COLO668 (cell line): ENCODE results near the gene MEPCE.

Experiments
- DNase-seq: peaks from one replicate; lab custom pipeline; 2025; ENCODE audit not compliant: unreplicated experiment; lab: John Stamatoyannopoulos, UW

MEPCE gene

DNA sequence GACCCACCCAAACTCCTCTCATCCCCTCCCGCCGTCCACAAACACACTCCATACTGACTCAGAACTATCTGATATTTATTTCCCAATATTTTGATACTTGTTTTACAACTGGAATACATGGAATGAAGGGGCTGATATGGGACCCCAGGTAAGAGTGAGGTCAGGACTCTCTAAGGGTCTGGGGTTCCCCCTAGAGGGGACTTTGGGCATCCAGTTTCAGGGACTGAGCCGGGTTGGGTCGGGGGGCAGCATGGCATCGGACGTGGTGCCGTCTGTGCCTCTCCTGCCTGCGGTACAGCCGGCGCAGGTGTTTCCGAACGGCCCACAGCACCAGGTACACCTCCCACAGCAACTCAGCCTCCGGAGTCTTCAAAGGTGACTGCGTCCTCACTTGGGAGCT lies 26.9 kb downstream of the MEPCE start:
- no peak for DNase-seq

DNA sequence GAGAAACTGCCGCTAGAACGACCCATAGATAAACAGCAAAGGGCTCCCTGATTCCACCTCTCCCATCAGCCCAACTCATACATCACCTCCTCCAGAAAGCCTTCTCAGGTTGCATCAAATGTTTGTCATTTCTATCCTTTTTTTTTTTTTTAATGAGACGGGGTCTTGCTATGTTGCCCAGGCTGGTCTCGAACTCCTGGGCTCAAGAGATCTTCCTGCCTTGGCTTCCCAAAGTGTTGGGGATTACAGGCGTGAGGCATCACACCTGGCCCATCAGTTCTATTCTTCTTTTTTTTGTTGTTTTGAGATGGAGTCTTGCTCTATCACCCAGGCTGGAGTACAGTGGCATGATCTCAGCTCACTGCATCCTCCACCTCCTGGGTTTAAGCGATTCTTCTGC lies 27.4 kb downstream of the MEPCE start:
- DNase-seq, result no peak

DNA sequence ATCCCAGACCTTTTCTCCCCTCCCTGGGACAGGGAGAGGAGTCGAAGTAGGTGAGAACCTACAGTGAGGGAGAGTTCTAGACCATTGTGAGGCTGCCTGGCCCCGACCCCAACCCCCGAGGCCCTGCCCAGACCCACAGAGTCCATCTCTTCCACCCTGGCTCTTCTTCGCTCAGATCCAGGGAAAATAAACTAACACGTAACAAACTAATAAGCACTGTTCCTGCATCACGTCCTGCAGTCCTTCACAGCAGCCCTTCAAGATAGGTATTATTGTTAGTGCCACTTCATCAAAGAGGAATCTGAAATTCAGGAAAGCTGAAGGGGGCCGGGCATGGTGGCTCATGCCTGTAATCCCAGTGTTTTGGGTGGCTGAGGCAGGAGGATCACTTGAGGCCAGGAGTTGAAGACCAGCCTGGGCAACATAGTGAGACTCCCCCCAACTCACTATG lies 34.6 kb downstream of the MEPCE start, which contains the start of gene SPACDR:
SPACDR (minus strand) TSS at position 51 of the 451 bp plus-strand sequence. CDS start 235 bp downstream, outside the sequence.
- no peak for DNase-seq

DNA sequence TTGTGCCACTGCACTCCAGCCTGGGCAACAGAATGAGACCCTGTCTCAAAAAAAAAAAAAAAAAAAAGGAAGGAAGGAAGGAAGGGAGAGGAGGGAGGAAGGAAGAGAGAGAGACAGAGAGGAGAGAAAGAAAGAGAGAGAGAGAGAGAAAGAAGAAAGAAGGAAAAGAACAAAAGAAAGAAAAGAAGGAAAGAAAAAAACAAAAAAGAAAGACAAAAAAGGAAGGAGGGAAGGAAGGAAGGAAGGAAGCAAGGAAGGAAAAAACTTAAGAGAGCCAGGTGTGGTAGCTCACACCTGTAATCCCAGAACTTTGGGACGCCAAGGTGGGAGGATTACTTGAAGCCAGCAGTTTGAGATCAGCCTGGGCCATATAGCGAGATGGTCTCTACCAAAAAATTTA lies 35.2 kb downstream of the MEPCE start:
- no peak for DNase-seq

DNA sequence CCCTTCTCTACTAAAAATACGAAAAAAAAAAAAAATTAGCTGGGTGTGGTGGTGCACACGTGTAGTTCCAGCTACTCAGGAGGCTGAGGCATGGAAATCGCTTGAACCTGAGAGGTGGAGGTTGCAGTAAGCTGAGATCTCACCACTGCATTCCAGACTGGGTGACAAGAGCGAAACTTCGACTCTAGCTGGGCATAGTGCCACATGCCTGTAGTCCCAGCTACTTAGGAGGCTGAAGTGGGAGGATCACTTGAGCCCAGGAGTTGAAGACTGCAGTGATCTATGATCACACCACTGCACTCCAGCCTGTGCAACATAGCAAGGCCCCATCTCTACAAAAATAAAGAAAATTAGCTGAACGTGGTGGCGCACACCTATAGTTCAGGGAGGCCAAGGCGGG lies 35.7 kb downstream of the MEPCE start:
- no peak for DNase-seq

DNA sequence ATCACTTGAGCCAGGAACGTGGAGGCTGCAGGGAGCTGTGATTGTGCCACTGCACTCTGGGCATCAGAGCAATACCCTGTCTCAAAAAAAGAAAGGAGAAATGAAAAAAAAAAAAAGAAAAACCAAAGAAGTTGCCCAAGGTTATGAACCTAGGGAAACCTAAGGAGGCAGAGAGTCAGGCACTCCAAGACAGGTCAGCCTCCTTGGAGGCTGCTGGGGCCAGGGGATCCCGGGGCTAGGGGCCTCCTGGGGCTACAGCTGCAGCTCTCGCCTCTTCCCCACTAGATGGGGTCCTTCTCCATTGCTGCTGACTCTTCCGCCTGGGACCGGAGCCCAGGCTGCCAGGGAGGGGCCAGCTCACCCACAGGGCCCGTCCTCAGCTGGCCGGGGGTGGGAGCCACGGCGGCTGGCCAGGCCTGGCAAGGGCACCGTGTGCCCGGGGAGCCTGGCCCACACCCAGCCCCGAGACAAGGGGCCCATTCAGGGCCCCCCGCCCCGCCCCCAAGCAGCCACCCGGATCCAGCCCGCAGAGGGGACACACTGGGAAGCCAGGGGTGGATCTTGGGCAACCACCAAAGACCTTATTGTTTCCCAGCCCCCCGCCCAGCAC lies 36.2 kb downstream of the MEPCE start:
- peak; percentile 55 for DNase-seq

DNA sequence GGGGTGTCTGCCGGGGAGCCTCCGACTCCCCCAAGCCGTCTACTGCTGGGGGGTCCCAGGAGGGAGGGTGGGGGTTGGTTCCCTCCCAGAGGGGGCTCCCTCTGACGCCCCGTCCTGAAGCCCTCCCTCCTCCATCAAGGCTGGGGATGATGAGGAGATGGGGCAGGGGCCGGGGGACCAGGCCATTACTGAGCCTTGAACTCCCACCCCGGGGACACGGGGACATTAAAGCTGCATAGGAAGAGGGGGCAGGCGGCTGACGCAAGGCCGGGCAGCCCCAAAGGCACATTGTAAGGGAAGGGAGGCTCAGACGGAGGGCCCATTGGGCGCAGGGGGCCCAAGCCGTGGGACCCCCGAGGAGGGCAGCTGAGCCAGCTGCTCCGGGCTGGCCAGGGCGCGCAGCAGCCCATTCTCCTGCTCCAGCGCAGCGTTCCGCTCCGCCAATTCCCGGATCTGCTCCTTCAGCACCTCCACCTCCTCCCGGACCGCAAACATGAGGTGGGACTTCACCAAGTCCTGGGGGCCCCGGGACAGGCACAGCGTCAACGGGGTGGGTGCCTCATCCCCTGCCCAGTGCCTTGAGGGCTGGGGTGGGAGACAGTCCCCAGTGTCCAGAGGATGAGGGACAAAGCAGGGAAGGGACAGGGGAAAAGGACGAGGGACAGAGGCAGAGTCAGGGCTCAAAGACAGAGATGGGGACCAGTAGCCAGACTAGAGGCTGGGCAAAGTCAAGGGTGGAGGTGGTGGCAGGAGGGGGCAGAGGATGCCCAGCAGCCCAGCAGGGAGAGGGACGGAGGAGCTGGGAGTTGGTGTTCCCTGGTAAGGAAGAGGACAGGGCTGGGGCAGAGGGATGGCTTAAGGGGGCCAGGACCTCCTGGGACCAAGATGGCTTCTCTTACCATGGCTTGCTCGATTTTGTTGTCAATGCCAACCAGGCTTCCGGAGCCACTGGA lies 37.3 kb downstream of the MEPCE start:
- no peak for DNase-seq

DNA sequence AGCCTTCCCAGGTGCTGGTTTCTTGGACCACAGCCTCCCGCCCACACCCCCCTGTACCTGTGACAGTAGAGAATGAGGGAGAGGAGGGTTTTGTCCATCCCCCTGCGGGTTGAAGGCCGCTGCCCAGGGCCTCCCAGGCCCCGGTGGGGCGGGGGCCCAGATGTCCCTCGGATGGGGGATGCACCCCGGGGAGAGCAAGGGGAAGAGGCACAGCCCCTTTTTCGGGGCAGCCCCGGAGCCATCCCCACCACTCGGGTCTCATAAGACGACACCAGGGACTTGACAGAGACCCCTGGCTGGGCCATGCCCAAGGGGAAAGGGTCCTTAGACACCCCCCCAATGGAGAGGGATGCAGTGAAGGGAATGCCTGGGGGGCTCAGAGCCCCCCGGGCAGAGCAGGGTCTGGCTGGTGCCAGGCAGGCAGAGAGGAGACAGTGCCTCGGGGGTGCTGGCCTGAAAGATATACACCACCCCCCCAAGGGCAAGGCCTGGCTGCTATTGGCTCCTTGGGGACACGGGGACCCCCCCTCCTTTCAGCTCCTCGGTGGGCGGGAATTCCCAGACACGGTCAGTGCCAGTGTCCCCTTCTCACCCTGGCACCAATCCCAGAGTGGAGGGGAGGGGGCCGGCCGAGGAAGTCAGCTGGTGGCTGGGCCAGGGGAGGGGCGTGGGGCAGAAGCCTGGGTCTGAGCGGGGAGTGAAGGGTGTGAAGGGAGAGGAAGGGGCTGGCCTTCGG lies 38.2 kb downstream of the MEPCE start:
- DNase-seq, result no peak

DNA sequence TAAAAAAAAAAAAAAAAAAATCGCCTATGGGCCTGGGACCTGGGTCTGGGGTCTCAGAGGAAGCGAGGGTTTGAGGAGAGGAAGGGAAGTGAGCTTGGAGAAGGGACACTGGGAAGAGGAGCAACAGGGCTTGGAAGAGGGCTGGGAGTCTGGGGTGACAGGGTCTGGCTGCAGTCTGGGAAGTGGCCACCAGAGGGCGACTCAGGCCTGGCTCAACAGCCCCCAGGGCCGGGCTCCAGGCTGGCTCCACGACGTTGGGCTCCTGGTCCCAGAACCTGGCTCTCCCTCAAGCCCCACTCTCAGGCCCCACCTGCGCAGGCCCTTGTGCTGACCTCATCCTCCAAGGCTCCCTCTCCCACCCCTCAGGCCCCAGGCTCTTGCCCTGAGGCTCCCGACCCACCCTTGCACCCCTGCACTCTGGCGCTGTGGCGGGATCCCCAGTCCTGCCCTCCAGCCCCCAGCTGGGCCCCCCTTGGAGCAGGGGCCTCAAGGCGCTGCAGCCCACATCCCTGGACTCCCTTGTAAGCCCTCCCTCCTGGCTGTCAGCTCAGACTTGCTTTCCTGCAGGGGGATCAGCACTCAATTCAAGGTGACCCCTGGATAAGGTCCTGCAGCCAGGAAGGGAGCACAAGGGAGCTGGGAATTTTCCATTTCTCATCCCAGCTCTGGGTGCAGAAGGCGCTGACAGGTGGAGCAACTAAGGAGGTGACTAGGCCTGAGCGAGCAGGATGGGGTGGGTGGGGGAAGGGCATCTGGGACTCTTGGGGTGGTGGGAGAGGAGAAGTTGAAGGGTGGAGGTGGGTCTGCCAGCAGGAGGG lies 39.8 kb downstream of the MEPCE start:
- DNase-seq, result peak; percentile 82

DNA sequence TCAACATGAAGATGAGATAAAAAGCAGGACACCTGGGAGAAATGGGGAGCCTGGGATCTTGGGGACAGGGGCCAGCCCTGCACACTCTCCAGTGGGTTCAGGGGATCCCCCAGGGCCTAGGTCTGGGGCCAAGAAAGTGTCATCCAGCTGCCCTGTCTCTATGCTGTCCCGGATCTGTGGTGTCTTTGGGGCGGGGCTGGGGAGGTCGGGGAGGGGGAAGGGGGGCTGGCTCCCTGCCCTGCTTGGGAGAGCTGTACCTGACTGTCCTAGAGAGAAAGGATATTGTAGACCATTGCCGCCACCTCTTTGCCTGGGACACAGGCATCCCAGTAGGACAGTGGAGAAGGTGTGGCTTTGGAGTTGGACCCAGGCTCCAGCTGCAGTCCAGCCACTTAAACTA lies 41.4 kb downstream of the MEPCE start:
- no peak for DNase-seq

DNA sequence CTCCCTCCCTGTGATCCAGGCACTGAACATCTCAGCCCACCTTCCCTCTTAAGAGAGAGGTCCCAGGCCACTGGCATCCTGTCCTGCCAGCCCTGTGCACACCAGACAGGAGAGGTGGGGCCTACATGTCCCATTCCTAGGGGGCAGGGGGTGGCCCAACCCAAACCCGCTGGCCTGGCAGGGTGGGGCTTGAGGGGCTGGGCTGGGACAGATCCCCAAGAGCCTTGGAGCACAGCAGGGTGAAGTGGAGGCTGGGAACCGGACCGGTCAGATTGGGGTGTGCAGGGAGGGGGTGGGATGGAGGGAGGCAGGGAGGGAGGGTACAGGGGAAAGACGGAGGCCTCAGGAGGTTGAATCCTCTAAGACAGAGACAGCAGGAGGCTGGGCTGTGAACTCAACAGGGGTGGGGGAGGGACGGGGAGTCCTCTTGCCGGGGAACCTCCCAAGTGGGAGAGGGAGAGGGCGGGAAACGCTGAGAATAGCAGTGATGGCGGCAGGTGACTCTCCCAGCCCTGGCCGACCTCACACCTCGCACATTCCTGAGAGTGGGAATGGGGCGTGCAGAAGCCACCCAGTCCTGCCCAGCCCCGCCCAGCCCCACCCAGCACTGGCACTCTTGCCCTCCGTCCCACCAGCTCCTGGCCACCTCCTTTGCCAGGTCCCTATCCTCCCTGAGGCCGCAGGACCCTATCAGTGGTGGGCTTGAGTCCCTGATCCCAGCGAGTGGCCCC lies 42.7 kb downstream of the MEPCE start:
- no peak for DNase-seq

DNA sequence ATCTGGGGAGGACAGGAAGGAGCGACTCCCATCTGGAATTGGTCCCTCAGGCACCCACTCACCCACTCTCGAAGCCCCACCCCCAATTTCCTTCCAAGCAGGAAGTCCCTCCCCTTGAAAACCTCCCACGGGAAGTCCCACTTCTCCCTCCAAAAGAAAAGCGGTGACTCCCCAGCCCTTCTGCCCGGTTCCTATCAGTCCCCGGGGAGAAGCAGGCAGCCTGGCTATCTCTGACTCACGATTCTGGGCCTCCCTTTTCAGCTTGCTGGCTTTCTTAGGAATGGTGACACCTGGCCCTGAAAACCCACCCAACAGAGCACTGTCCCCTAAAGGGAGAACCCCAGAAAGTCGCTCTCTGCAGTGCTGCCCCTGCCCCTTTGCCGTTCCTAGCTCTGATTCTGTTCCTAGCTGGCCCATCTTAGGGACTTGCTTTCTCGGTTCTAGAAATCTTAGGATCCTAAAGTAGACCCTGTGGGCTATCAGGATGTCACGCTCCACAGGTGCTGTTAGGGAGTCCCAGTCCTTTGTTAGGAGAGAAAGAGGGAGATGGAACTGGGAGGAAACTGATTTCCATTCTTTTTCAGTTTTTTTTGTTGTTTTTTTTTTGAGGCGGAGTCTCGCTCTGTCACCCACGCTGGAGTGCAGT lies 43.3 kb downstream of the MEPCE start:
- DNase-seq, result no peak

DNA sequence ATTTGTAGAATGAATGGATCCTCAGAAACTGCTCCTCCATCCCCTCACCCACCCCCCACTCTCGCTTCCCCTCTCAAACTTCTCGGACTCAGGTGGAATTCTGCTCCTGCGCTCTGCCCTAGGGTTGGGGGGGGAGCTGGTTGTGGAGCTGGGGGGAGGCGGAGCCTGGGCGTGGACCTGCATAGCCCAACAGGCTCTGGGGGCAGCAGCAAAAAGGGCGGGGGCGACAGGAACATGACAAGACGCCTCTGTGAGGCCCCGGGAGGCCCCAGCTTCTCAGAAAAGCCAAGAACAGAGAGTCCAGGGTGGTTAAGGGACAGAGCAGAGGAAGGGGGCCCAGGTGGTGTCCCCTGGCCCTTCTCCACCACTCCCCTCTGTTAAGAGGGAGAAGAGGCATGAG lies 45.9 kb downstream of the MEPCE start:
- no peak for DNase-seq

DNA sequence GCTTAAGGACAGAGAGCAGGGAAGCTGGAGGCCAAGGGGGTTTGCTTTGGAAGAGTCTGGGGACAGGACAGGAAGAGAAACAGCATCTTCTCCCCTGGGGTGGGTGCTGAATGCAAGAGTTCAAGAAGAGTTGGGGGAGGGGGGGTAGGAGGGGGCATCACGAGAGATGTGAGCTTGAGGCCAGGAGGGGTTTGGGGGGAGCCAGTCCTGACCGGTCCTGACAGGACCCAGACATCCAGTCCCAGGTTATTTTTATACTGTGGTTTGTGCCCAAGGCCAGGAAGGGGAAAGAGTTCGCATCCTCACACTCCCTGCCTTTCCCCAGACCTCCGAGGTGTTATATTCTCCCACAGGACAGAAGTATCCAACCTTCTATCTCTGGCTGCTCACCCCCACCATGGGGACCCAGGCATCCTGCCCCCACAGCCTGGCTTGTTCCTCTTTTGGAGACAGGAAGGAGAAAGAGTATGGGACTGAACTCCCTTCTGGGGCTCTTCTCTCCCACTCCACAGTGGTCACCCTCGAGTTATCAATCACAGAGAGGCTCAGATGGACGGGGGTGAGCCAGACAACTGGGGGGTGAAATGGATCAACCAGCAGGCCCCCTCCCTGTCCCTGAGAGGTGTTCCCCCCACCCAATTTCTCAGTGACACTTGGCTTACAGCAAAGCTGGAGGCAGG lies 46.6 kb downstream of the MEPCE start:
- no peak for DNase-seq

DNA sequence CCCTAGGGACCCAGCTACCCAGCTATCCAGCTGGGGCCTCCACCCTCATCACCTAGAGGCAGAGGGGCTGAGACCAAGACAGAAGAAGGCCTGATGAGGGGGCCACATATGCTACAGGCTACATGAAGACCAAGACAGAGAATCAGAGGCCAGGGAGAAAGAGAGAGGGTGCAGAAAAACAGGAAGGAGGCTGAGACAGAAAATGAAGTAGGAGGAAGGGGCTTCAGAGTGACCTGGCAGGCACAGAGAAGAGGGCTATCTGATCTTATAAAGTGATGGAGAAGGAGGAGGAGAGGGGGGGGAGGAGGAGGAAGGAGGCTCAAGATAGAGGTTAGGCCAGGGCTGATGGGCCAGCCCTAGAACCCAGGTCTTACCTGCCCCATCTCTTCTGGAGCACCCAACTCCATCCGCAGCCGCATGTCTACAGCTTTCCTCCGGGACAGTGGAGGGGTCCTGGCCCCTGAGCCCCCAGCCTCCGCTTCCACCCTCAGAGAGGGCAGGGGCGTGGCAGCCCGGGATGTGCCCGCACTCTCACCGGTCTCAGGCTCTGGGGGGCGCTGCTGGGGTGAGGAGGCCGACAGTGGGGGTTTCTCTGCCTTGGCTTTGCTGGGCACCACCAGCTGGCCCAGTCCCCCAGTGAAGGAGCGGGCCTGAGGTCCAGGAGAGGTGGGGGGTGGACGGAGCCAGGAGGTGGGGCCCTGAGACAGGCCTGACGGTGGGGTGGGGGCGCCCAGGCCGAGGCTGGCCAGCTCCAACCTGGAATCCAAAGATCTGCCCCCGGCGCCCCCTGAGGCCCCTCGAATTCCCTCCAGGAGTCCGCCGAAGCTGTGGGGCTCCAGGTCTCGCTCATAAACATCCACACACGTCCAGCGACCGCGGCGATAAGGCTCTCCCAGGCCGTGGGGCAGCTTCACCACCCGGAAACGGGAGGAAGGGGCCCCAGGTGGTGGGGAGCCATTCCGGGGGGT lies 47.6 kb downstream of the MEPCE start:
- DNase-seq, result peak; percentile 22

DNA sequence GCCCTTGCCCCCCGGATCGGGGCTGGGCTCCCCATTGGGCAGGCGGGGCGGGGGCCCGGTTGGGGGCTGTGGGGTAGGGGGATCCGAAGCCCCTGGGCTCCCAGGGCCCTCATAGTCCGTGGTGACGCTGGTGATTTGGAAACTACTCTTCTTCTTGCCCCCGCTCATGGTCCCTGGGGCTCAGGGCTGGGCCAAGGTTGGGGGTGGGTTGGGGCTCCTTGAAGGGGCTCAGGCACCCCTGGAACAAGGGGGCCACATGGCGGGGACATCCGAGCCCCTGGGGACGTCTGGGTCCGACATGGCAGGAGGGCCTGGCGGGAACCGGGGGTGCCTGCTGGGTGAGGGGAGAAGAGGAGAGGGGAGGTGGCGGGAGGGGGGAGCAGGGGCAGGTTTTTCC lies 48.2 kb downstream of the MEPCE start:
- no peak for DNase-seq

DNA sequence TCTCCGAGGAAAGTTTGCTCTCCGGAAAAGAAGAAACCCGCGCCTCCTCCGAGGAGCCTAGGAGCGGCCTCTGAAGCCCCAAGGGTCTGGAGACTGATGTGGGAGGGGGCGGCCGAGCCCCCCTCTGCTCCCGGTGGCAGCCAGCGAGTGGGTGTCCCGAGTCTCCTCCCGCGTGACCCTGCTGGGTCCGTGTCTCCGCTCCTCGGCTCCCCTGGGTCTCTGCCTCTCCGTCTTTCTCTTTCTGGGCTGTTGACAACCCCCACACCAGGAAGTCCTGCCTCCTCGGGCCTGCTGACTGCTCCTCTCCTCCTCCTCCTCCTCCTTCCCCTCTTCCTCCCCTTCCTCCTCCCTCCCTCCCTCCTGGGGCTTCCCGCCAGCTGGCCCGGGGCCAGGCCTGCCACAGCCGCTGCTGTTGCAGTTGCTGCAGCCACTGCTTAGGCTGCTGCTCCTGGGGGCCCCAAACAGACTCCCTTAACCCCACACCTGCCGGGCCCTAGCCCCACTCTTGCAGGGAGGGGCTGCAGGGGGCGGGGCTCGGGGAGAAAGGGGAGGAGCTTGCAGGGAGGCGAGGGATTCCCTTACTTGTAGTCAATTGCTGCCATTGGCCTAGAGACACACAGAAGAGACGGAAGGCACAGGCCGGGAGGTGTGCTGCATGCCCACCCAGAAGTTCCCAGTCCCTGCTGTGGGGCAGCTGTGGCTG lies 49.5 kb downstream of the MEPCE start, which contains the start of gene TSC22D4:
TSC22D4 (minus strand) TSS at position 257 of the 703 bp plus-strand sequence. CDS start 1,176 bp downstream, outside the sequence.
- DNase-seq, result peak; percentile 83
